Neural crest cell (in vitro differentiated cells): ENCODE measurements around the gene FUBP3. TPM values are rescaled to one million over a fixed set of nuclear protein-coding genes. Genes with fewer than 3 reads are reported as not detected.
A peak's percentile ranks its signal among the peaks of the same experiment; 100 is the strongest.

Source experiments
- DNase-seq: peaks from one replicate; pipeline ENCODE4 v3.0.0; 2021; ENCODE audit warnings: low read depth, mixed read lengths, low spot score
- H3K27ac Mint-ChIP-seq: one replicate; pipeline ENCODE4 v1.8.0; 2021; ENCODE audit warnings: mild to moderate bottlenecking, mixed read lengths; ENCODE audit not compliant: unreplicated experiment
- H3K27me3 Mint-ChIP-seq: 2 replicates; pipeline ENCODE4 v1.8.0; 2021; ENCODE audit warnings: low read depth, mild to moderate bottlenecking, mixed read lengths
- H3K36me3 Mint-ChIP-seq: 2 replicates; pipeline ENCODE4 v1.8.0; 2021; ENCODE audit warnings: low read depth, mild to moderate bottlenecking, mixed read lengths
- H3K4me1 Mint-ChIP-seq: 2 replicates; pipeline ENCODE4 v1.8.0; 2021; ENCODE audit warnings: mixed read lengths
- H3K4me3 Mint-ChIP-seq: one replicate; pipeline ENCODE4 v1.8.0; 2021; ENCODE audit warnings: mild to moderate bottlenecking, mixed read lengths
- H3K9me3 Mint-ChIP-seq: 2 replicates; pipeline ENCODE4 v1.8.0; 2021; ENCODE audit warnings: mixed read lengths
- total RNA-seq: library from RNA; stranded (reverse); gene quantifications from 2 replicates; pipeline ENCODE4 v1.2.1, GENCODE V29; 2021
- TF ChIP-seq, protein P1 (sequence below): fragments of 200-600 bp; sonication (generic); conservative IDR thresholded peaks from 2 replicates; pipeline ENCODE4 v1.5.0; 2021; ENCODE audit warnings: antibody characterized with exemption, mild to moderate bottlenecking

FUBP3 gene
- total RNA-seq, 1 donor from 2014 or later, result 67.7 TPM

DNA sequence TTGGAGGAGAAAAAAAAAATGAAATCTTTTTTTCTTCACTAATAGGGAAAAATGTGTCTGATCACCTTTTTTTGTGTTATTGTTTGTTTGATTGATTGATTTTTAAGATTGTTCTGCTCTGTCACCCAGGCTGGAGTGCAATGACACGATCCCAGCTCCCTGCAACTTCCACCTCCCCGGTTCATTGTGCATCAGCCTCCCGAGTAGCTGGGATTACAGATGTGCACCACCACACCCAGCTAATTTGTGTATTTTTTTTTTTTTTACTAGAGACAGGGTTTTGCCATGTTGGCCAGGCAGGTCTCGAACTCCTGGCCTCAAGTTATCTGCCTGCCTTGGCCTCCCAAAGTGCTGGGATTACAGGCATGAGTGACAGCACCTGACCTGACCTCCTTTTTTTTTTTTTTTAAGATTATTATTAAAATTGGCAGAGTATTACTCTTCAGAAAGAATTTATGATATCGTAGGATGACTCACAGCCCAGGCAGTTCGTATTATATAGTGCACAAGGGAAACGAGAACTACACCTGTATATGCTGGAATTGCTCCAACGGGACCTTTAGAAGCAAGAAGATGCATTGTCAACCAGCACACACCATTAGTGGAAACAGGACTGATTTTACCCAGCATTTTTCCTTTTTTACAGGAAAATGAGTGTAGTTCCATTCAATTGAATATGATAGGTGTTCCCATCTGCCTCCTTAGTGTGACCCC lies 27.7 kb downstream of the FUBP3 start:
- Mint-ChIP-seq H3K9me3 (no peaks in the 10 kb centered on the region), H3K27me3 (no peaks in the 10 kb centered on the region), H3K4me3 (no peak overlapping the region), H3K36me3 (peaks cover 13% of the 10 kb centered on the region), H3K4me1 (peaks cover 34% of the 10 kb centered on the region), H3K27ac (no peak overlapping the region)
- TF ChIP-seq, protein P1, sequence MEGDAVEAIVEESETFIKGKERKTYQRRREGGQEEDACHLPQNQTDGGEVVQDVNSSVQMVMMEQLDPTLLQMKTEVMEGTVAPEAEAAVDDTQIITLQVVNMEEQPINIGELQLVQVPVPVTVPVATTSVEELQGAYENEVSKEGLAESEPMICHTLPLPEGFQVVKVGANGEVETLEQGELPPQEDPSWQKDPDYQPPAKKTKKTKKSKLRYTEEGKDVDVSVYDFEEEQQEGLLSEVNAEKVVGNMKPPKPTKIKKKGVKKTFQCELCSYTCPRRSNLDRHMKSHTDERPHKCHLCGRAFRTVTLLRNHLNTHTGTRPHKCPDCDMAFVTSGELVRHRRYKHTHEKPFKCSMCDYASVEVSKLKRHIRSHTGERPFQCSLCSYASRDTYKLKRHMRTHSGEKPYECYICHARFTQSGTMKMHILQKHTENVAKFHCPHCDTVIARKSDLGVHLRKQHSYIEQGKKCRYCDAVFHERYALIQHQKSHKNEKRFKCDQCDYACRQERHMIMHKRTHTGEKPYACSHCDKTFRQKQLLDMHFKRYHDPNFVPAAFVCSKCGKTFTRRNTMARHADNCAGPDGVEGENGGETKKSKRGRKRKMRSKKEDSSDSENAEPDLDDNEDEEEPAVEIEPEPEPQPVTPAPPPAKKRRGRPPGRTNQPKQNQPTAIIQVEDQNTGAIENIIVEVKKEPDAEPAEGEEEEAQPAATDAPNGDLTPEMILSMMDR, result no peak
- no peak for DNase-seq

DNA sequence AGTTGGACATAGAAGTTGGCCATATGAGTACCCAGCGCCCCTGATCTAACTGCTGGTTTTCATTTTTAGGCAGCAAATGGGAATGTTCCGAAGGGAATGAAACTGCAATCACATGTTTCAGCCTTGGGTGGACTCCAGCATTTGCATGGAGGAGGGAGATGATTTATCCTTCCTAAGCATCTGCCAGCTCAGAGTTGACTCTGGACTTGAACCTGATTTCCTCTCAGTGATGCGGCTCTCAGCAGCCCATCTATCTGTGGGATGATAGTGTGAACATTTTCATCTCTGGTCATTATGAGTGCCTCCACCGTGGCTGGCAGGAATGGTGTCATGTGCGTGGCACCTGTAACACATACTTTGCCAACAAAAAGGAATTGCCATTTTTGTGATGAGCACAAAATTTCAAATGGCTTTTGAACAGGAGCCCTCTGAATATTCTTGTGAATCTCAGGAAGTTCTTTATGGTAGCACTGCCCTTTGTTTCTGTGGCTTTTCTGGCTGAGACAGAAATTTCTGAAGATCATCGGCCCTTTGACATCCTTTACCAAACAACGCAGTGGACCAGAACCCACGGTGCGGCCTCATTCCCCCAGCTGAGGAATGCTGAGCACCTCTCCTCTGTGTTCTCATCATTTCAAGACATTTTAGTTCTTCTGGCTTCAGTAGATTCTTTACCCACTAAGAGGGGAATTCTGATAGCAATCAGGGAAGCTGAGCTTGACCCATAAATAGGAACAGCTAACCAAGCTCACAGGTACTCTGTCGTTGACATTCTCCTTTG lies 28.5 kb downstream of the FUBP3 start:
- DNase-seq, result no peak
- H3K36me3 Mint-ChIP-seq, result peaks cover 11% of the 10 kb centered on the region
- no peak overlapping the region for H3K27ac Mint-ChIP-seq
- peaks cover 34% of the 10 kb centered on the region for H3K4me1 Mint-ChIP-seq
- no peaks in the 10 kb centered on the region for H3K27me3 Mint-ChIP-seq
- no peaks in the 10 kb centered on the region for H3K9me3 Mint-ChIP-seq
- no peak overlapping the region for H3K4me3 Mint-ChIP-seq
- TF ChIP-seq, protein P1, result no peak

DNA sequence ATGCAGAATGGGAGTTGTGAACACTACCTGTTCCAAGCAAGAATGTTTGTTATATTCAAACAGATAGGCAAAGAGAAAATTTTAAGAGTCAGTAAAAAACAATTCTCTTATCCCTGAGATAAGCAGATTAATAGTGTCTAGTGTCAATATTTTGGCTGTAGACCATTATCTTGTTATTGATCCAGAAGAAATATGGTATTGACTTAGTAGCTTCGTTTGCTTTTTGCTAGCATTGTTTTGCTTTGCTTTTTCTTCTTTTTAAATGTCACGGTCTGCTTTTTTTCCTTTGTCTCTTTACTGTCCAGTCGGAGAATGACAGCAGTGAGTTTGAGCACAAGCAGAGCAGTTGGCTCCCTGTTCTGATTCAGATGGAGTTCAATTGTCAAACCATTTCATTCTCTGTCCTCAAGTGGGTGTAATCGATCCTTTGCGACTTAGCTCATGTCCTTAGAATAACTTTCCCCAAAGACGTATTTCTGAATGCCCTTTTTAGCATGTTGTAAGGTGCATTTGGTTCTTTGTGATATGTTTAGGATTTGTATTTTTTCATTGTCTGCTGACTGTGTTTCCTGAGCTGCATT lies 29.3 kb downstream of the FUBP3 start:
- no peaks in the 10 kb centered on the region for H3K9me3 Mint-ChIP-seq
- no peaks in the 10 kb centered on the region for H3K27me3 Mint-ChIP-seq
- no peak overlapping the region for H3K4me3 Mint-ChIP-seq
- H3K36me3 Mint-ChIP-seq, result peaks cover 11% of the 10 kb centered on the region
- H3K27ac Mint-ChIP-seq, result peak overlapping the region; percentile 81
- TF ChIP-seq, protein P1, result no peak
- H3K4me1 Mint-ChIP-seq, result peaks cover 34% of the 10 kb centered on the region
- no peak for DNase-seq

DNA sequence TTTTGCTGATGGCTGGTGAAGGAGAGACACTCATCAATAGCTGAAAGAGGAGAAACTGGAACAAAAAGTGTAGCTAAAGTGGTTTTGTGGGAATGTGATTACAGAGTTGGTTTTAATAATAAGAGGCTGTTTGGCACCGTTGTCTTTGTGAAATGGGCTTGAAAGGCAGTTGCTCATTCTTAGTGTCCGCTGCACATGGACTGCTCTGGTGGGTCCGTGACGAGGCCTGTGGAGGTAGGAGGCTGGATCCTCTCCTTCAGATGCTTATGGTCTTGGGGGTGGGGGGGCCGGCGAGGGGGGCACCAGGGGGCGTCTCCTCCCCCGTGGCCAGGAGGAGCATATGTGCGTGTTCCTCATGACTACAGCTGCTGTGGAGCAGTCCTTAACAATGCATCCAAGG lies 29.8 kb downstream of the FUBP3 start:
- peaks cover 8% of the 10 kb centered on the region for H3K36me3 Mint-ChIP-seq
- TF ChIP-seq, protein P1, result no peak
- no peak overlapping the region for H3K4me3 Mint-ChIP-seq
- no peak for DNase-seq
- no peaks in the 10 kb centered on the region for H3K27me3 Mint-ChIP-seq
- H3K4me1 Mint-ChIP-seq, result peaks cover 34% of the 10 kb centered on the region
- peak overlapping the region; percentile 81 for H3K27ac Mint-ChIP-seq
- H3K9me3 Mint-ChIP-seq, result no peaks in the 10 kb centered on the region

DNA sequence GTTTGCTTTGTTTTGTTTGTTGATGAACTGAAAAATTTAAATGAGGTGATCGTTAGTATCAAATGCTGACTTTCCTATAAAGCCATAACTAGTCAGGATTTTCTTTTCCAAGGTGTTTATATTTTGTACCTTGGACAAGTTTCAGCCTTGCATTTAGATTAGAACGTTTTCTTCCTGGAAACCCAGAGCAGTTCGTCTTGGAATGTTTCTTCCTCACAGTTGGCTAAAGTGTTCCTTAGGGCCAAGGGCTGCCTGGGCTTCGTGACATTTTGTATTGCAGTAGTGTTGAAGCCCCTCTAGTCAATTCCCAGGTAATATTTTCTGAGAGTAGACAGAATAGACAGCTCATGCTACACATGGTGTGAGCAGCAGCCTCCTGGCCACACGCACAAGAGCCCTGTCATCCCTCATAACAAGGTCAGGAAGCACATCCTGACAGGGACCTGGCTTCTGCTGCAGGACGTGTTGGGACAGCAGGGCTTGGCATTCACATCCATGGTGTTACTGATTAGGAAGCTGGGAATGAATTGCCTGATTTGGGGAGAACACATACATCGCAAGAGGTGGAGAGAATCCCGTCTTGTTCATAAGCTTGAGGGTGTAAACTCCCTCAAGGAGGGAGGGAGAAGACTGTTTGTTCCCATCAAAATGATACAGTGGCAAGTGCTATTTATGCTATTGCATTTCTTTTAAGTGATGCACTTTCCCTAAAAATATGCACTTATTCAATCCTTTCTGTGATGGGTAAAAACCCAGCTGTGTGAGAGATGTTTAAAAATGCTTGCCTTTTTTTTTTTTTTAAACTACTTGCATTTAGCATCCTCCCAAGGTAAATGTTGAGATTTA lies 31.7 kb downstream of the FUBP3 start:
- Mint-ChIP-seq H3K4me1 (peaks cover 26% of the 10 kb centered on the region), H3K27ac (no peak overlapping the region), H3K4me3 (no peak overlapping the region), H3K36me3 (peaks cover 8% of the 10 kb centered on the region), H3K27me3 (no peaks in the 10 kb centered on the region), H3K9me3 (no peaks in the 10 kb centered on the region)
- DNase-seq, result no peak
- TF ChIP-seq, protein P1, result no peak
